Endothelial cell of umbilical vein (primary cell): ENCODE data around the gene OOSP2. TPM values are rescaled to one million over a fixed set of nuclear protein-coding genes. Genes with fewer than 3 reads are reported as not detected.
"Not testable (repeated sequence)": the region's sequence is repeated elsewhere in the genome, so short reads cannot be mapped to it uniquely, and the experiment has no call there.

ENCODE experiments used
- BruUV-seq: library from RNA; stranded (reverse); fragments of 400-500 nt; replicated peaks from 2 replicates; lab custom pipeline; 2021; lab: Mats Ljungman, UMichigan
- CTCF ChIA-PET: fragments of 300-600, 350-600 bp; sonication (Branson Sonifier 250); formaldehyde crosslinking; loops from one replicate; lab custom pipeline; 2021; ENCODE audit warnings: antibody characterized with exemption, inconsistent platforms; lab: Charles Lee
- POLR2A ChIA-PET: fragments of 300-600, 350-600 bp; sonication (Branson Sonifier 250); formaldehyde crosslinking; loops from one replicate; lab custom pipeline; 2021; ENCODE audit warnings: antibody characterized with exemption, inconsistent platforms; lab: Charles Lee
- DNase-seq: peaks from one replicate; pipeline ENCODE4 v3.0.0-alpha.2; 2011; ENCODE audit warnings: low read depth, low spot score
- FAIRE-seq: peaks from 2 replicates; lab custom pipeline; 2011; peaks lifted over from hg19 to GRCh38; lab: Jason Lieb, UNC
- H2AFZ ChIP-seq: 2 replicates; pipeline ENCODE4 v1.6.0; 2012; ENCODE audit warnings: low read depth, low read length, control low read depth, inconsistent platforms
- H3K27ac ChIP-seq: 2 replicates; pipeline ENCODE4 v1.5.1; 2011; ENCODE audit warnings: low read depth, mild to moderate bottlenecking, control low read depth, low read length, moderate library complexity; ENCODE audit not compliant: insufficient read depth
- H3K27me3 ChIP-seq, 2 experiments: 2 replicates each; pipeline versions ENCODE4 v1.6.0 to v1.6.1; 2011; ENCODE audit warnings: low read length in 2 of 2, mixed read lengths in 1 of 2; ENCODE audit not compliant: control insufficient read depth in 2 of 2, insufficient read depth in 2 of 2
- H3K36me3 ChIP-seq, 2 experiments: 2 replicates in 1 of 2; 3 replicates in 1 of 2; pipeline ENCODE4 v1.5.1; 2011; ENCODE audit warnings: low read length in 2 of 2, mild to moderate bottlenecking in 1 of 2, moderate library complexity in 1 of 2; ENCODE audit not compliant: control insufficient read depth in 2 of 2, insufficient read depth in 2 of 2; ENCODE audit errors: extremely low read depth in 1 of 2
- H3K4me1 ChIP-seq: 3 replicates; pipeline ENCODE4 v1.5.1; 2011; ENCODE audit warnings: mild to moderate bottlenecking, low read length; ENCODE audit not compliant: control insufficient read depth, insufficient read depth; ENCODE audit errors: extremely low read depth
- H3K4me2 ChIP-seq: 2 replicates; pipeline ENCODE4 v1.6.1; 2011; ENCODE audit warnings: low read length, control low read depth, mixed read lengths; ENCODE audit not compliant: insufficient read depth
- H3K4me3 ChIP-seq, 3 experiments: fragments of 200-600 bp in 1 of 3; sonication (generic), shearing (Covaris generic) in 1 of 3; replicated peaks in 1 of 3; 2 replicates each; pipeline ENCODE4 v1.5.1; 2011 to 2016; ENCODE audit warnings: control low read depth in 3 of 3, low read length in 3 of 3, mild to moderate bottlenecking in 2 of 3, inconsistent platforms in 1 of 3, low read depth in 1 of 3, moderate library complexity in 1 of 3; ENCODE audit not compliant: insufficient read depth in 1 of 3
- H3K79me2 ChIP-seq: 2 replicates; pipeline ENCODE4 v1.6.0; 2012; ENCODE audit warnings: low read length, inconsistent platforms; ENCODE audit not compliant: control insufficient read depth, insufficient read depth
- H3K9ac ChIP-seq: replicated peaks from 2 replicates; pipeline ENCODE3; 2011; ENCODE audit warnings: low read length, control low read depth; ENCODE audit not compliant: insufficient read depth; ENCODE audit errors: extremely low read depth
- H3K9me1 ChIP-seq: replicated peaks from 3 replicates; pipeline ENCODE4 v1.6.0; 2011; ENCODE audit warnings: mild to moderate bottlenecking, low read length; ENCODE audit not compliant: control insufficient read depth, insufficient read depth; ENCODE audit errors: extremely low read depth
- H3K9me3 ChIP-seq: replicated peaks from 2 replicates; pipeline ENCODE4 v1.5.1; 2012; ENCODE audit warnings: low read length, inconsistent platforms; ENCODE audit not compliant: control insufficient read depth, insufficient read depth
- H4K20me1 ChIP-seq: replicated peaks from 2 replicates; pipeline ENCODE3; 2011; ENCODE audit warnings: mild to moderate bottlenecking, low read length; ENCODE audit not compliant: control insufficient read depth, insufficient read depth; ENCODE audit errors: extremely low read depth
- EZH2 ChIP-seq: IDR thresholded peaks from 2 replicates; pipeline ENCODE4 v1.6.1; 2012; ENCODE audit warnings: borderline replicate concordance, low read depth, mild to moderate bottlenecking, moderate library complexity, low read length, inconsistent platforms; ENCODE audit not compliant: severe bottlenecking
- MYC ChIP-seq: IDR thresholded peaks from one replicate; pipeline ENCODE4 v1.6.1; 2011; ENCODE audit warnings: mild to moderate bottlenecking, low read depth, low read length
- dilution Hi-C: fragments of 300-500 bp; cut with MboI; formaldehyde crosslinking; loops from one replicate; pipeline ENCODE4 v1.15.0; 2019; ENCODE audit warnings: low sequenced_read_pairs; ENCODE audit not compliant: extremely low pct_ligation_motif_present
- intact Hi-C: fragments of 100-400 bp; cut with micrococcal nuclease; formaldehyde crosslinking; loops from one replicate; pipeline ENCODE4 v1.10.0; 2022
- polyA plus RNA-seq, 4 experiments: library from polyadenylated mRNA; depleted of rRNA in 3 of 4; stranded (reverse) in 3 of 4; unstranded in 1 of 4; fragments of >200 nt; gene quantifications; 2 replicates each; pipeline versions ENCODE4 v1.2.1 to v1.2.3, GENCODE V29; 2011 to 2012; ENCODE audit warnings: missing spikeins in 1 of 4
- total RNA-seq: library from RNA; stranded (reverse); gene quantifications from 2 replicates; pipeline ENCODE4 v1.2.3, GENCODE V29; 2021

OOSP2 gene
- total and polyA plus RNA-seq, 2 donors (not counting 3 experiments of a cell fraction or from before 2014, with no cell fraction given), result not detected

- BruUV-seq, result no TSS peak
- FAIRE-seq (no peak), DNase-seq (no peak)
- H3K9me3 ChIP-seq, result no peaks in the 10 kb centered on the region
- H3K27ac ChIP-seq, result no peak overlapping the region
- H3K9me1 ChIP-seq, result no peaks in the 10 kb centered on the region
- H3K4me3 ChIP-seq, result no peak overlapping the region
- H3K9ac ChIP-seq, result no peak overlapping the region
- dilution Hi-C loops (no loop called here), intact Hi-C loops (loop anchor here (10.0 kb wide), 1 partner anchor 796 kb away; no protein-coding TSS in a partner anchor)
- no peaks in the 10 kb centered on the region for H3K36me3 ChIP-seq
- no peak overlapping the region for H2AFZ ChIP-seq
- no peak overlapping the region for H3K4me2 ChIP-seq
- H3K27me3 ChIP-seq, result peaks cover 0 to 2% of the 10 kb centered on the region in 2 experiments
- no peaks in the 10 kb centered on the region for H3K4me1 ChIP-seq
- no peak for TF ChIP-seq MYC
- no peak for TF ChIP-seq EZH2
- no peaks in the 10 kb centered on the region for H4K20me1 ChIP-seq
- H3K79me2 ChIP-seq, result no peaks in the 10 kb centered on the region
- POLR2A ChIA-PET, result interaction anchor here (0.6 kb wide), 1 partner anchor 196 kb away, joined by 4 read pairs; no protein-coding TSS in a partner anchor
- CTCF ChIA-PET, result no interaction called here
These were observed 11.1 kb upstream of the OOSP2 start for GRCh38 chr11:60029015-60029632.

- H3K9me3 ChIP-seq, H3K27ac ChIP-seq, H3K36me3 ChIP-seq, H3K9ac ChIP-seq, H3K79me2 ChIP-seq, H2AFZ ChIP-seq, H3K9me1 ChIP-seq, CTCF ChIA-PET, H3K4me3 ChIP-seq, dilution Hi-C loops, FAIRE-seq, BruUV-seq, POLR2A ChIA-PET, H4K20me1 ChIP-seq, H3K4me1 ChIP-seq, DNase-seq, H3K4me2 ChIP-seq, intact Hi-C loops, H3K27me3 ChIP-seq: not testable (repeated sequence)
These were observed 10.2 kb downstream of the OOSP2 start for GRCh38 chr11:60050422-60050821.

GRCh38 chr11:60050839-60051238, 10.6 kb downstream of the OOSP2 start:
- CTCF ChIA-PET, H3K9me3 ChIP-seq, H3K4me1 ChIP-seq, H3K9ac ChIP-seq, H3K36me3 ChIP-seq, H2AFZ ChIP-seq, intact Hi-C loops, dilution Hi-C loops, H3K9me1 ChIP-seq, BruUV-seq, H3K27me3 ChIP-seq, H3K4me3 ChIP-seq, H3K79me2 ChIP-seq, H3K27ac ChIP-seq, POLR2A ChIA-PET, H4K20me1 ChIP-seq, DNase-seq, FAIRE-seq, H3K4me2 ChIP-seq: not testable (repeated sequence)
